MM.1S (cell line): ENCODE measurements around the gene BLOC1S2.

Experiments
- CTCF ChIP-seq: fragments of 300-600 bp; sonication (generic); IDR thresholded peaks from 2 replicates; pipeline ENCODE4 v1.5.1; 2016; ENCODE audit warnings: antibody characterized with exemption, low read length, mixed read lengths
- EZH2 ChIP-seq: fragments of 300-600 bp; sonication (generic); optimal IDR thresholded peaks from 2 replicates; pipeline ENCODE3; 2017; ENCODE audit warnings: low read depth, mild to moderate bottlenecking, antibody characterized with exemption, low read length, mixed read lengths
- EZH2phosphoT487 ChIP-seq: fragments of 300-600 bp; sonication (generic); IDR thresholded peaks from 2 replicates; pipeline ENCODE4 v1.6.1; 2018; ENCODE audit warnings: antibody characterized with exemption, low read length

DNA sequence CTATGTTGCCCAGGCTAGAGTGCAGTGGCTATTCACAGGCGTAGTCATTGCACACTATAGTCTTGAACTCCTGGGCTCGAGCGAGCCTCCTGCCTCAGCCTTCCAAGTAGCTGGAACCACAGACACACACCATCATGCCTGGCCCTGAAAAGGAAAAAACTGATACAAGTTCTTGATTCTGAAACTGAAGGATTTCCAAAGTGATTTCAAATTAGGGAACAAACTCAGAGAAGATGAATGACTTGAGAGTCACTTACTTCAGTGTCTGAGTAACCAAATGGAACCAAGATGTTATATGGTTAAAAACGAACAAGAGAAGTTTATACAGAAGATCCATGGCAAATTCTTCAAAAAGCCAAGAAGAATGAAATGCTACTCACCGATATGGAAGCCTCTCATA is 33.4 kb downstream of the BLOC1S2 start:
- TF ChIP-seq EZH2phosphoT487: no peak
- no peak for TF ChIP-seq CTCF
- TF ChIP-seq EZH2: no peak
